ENCODE data around the gene SLC35B2.
"Not testable (repeated sequence)": the region's sequence is repeated elsewhere in the genome, so short reads cannot be mapped to it uniquely, and the experiment has no call there.

Gene SLC35B2

DNA sequence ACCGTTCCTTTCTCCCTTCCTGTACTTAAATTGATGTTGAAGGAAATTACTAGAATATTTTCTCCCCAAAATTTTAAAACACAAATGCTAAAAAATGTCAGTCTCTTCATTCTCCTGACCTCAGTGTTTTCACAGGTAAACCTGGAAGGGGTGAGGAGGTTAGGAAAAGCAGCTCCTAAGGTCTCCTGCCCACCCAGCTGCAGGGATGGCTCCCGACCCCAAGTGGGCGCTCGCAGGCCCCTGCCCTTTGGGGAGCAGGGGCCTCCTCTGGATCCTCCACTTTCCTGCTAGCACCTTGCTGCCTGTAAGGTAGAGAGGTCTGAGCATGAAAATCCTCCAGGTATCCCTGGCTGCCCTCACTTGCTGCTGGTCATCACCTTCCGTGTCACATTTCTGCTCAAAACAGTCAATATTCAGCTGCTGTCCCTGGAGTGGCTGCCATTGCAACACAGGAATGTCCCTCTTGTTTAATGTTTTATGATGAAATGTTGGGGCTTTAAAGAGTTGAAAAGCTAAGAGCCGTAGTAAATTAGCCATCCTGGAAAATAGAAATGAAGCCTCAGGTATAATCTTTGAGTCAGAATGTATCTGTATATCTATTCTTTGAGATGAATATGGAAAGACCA, 21.3 kb downstream of the SLC35B2 start:
- no peak for DNase-seq (ENCODE audit: low read depth in 2 of 2)

DNA sequence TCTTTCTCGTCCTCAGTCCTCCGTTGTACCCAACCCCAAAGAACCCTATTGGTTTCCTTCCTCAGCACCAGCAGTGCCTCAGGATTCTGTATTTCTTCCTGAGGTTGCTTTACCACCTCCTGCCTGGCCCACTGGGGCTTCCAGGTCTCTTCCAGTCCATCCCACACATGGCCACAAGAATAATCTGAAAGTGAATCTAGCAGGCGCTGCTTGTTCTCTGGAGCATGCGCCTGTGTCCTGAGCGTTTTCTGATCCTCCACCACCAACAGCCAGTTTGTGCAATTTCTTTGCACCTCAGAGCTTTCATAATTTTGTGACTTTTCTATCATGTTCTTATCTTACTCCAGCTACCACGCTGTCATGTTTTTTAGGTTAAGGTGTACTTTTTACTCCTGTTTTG, 22.1 kb downstream of the SLC35B2 start:
- no peak for DNase-seq (ENCODE audit: low read depth in 2 of 2)

DNA sequence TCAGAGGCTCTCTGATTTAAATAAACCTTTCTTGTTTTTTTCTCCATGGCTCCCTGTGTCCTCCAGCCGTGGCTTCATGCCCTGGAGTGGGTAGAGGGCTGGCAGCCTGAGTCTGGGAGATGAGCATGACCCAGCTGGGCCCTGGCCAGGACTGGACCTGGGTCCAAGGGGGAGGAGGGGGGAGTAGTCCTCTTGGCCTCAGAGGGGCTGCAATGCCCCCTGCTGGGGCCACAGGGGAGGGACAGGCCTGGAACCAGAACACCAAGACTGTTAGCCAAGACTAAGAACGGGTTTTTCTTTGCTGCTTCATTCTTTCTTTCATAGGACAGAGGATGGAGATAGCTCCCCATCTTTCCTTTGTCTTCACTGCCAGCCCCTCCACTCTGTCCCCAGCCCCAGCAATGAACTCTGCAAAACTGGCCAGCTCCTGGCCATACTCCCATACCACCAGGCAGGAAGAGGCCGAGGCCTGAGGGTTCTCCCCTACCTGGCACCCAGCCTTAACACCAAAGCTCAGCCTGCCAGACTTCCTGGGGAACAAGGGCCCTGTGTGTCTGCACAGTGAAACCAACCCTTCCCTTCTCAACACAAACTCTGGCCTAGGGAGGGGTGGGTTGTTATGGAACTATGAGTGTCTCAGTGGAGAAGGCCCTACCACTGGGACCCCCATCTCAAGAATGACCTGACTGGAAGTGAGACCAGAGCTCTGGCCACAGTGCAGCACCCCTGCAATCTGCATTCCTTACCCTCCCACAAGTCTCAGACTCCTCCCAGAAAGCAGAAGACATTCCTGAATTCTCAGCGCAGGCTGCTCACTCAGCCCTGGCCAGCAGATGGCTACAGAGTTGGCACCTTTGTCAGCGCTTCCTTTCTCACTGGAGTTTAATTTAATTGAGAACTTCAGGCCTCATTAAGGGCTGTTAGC, 23.0 kb downstream of the SLC35B2 start:
- peak in 1 of 2 experiments; percentile 49 for DNase-seq (ENCODE audit: low read depth in 2 of 2)

DNA sequence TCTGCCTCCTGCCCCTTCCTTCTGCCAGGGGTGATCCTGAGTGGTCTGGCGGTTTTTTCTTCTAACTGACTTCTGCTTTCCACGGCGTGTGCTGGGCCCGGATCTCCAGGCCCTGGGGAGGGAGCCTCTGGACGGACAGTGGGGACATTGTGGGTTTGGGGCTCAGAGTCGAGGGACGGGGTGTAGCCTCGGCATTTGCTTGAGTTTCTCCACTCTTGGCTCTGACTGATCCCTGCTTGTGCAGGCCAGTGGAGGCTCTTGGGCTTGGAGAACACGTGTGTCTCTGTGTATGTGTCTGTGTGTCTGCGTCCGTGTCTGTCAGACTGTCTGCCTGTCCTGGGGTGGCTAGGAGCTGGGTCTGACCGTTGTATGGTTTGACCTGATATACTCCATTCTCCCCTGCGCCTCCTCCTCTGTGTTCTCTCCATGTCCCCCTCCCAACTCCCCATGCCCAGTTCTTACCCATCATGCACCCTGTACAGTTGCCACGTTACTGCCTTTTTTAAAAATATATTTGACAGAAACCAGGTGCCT, 23.7 kb downstream of the SLC35B2 start:
- DNase-seq (ENCODE audit: low read depth in 2 of 2): no peak

DNA sequence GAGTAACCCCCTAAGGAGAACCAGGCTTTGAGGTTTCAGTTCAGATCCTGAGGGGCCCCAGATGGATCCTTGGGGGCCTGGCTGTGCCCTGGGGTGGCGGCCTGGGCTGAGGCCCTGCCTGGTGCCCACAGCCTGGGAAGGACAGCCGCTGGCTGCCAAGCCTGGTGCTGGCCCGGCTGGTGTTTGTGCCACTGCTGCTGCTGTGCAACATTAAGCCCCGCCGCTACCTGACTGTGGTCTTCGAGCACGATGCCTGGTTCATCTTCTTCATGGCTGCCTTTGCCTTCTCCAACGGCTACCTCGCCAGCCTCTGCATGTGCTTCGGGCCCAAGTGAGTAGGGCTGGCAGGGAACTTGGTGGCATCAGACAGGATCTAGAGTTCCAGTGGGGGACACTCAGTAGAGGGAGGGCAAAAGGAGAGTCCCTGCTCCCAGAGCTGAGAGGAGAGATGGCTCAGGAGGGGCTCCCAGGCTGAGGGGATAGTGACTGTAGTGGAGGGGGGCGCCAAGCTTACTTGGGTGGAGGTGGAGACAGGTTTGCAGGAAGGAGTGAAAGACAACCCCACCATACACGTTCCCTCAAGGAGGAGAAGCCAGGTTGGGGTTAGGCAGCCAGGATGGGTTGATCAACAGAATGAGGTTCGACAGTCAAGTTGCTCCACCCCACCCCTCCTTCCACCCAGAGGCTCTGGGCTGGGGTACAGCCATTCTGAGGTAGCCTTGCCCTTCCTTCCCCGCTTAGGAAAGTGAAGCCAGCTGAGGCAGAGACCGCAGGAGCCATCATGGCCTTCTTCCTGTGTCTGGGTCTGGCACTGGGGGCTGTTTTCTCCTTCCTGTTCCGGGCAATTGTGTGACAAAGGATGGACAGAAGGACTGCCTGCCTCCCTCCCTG, 24.4 kb downstream of the SLC35B2 start:
- no peak for DNase-seq (ENCODE audit: low read depth in 2 of 2)

DNA sequence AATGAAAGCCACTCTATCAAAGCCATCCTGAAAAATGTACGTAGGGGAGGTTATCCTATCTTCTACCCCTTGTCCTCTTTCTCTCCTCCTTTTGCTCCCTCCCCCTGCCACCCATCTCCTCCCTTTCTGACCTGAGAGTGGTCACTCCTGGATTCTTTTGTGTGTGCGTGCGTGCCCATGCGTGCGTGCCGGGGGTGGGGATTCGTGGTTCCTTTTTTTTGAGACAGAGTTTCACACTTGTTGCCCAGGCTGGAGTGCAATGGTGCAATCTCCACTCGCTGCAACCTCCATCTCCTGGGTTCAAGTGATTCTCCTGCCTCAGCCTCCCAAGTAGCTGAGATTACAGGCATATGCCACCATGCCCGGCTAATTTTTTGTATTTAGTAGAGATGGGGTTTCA, 25.9 kb downstream of the SLC35B2 start:
- DNase-seq (ENCODE audit: low read depth in 2 of 2): not testable (repeated sequence)

DNA sequence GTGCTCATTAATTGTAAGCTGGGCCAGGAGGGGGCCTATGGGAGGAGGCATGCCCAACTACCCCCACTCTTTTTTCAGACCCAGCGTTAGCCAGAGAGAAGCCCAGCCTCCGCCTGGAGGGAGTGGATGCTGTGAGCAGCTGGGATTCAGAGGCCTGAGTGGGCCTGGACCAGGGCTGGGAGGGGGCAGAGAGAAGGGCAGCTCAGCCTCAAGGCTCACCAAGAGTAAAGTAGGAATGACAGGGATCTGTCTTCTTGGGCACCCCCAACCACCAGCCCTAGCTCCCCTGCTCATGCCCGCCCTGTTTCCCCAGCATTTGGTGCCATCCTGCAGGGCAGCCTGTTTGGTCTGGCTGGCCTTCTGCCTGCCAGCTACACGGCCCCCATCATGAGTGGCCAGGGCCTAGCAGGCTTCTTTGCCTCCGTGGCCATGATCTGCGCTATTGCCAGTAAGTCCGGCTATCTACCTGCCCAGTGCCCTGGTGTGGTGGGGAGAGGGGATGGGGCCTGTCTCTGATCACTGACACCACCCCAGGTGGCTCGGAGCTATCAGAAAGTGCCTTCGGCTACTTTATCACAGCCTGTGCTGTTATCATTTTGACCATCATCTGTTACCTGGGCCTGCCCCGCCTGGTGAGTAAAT, 27.2 kb downstream of the SLC35B2 start:
- DNase-seq (ENCODE audit: low read depth in 2 of 2): no peak

DNA sequence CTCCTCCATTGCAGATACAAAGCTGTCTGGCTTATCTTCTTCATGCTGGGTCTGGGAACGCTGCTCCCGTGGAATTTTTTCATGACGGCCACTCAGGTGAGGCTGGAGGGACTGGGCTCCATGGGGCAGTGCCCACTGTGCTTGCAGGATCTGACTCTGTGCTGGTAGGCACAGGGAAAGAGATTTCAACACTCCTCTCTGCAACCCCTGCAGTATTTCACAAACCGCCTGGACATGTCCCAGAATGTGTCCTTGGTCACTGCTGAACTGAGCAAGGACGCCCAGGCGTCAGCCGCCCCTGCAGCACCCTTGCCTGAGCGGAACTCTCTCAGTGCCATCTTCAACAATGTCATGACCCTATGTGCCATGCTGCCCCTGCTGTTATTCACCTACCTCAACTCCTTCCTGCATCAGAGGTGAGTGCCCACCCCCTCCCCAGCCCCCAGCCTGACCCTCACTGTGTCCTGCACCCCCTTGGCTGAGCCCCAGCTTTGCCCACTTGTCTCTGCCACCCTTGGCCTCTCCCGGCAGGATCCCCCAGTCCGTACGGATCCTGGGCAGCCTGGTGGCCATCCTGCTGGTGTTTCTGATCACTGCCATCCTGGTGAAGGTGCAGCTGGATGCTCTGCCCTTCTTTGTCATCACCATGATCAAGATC, 27.8 kb downstream of the SLC35B2 start:
- no peak for DNase-seq (ENCODE audit: low read depth in 2 of 2)

DNA sequence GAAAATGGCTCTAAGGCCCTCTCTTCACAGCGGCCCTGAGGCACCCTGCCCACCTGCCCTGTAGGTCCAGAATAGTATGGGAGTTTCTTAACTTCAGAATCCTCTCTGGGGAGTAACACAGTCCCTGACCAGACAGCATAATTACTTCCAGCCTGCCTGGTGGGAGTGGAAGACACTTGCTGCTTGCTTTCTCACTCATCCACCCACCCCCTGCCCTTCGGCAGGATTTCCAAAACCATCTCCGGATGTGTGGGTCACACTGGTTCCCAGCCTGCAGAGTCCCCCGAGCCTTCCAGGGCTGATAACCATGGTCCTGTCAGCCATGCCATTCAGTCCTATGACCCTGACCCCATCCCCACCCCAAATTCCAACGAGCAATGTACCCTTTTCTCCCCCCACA, 28.5 kb downstream of the SLC35B2 start:
- no peak for DNase-seq (ENCODE audit: low read depth in 2 of 2)

DNA sequence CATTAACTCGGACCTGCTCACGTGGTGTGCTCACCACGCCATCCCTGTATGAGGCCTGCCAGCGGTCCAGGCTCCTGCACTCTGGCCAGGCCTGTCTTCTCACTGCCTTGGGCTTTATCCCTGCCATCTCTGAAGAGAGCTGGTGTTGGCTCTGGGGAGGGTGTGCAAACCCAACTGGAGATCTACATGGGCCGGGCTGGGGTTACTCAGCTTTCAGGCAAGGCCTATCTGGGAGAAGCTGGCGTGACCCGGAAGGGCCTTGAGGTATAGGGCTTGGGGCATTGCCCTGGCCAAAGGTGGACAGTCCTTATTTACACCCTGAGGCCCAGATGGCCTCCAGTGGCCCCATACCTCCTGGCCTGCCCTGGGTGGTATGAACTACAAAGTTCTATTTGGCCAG, 28.9 kb downstream of the SLC35B2 start:
- no peak for DNase-seq (ENCODE audit: low read depth in 2 of 2)

DNA sequence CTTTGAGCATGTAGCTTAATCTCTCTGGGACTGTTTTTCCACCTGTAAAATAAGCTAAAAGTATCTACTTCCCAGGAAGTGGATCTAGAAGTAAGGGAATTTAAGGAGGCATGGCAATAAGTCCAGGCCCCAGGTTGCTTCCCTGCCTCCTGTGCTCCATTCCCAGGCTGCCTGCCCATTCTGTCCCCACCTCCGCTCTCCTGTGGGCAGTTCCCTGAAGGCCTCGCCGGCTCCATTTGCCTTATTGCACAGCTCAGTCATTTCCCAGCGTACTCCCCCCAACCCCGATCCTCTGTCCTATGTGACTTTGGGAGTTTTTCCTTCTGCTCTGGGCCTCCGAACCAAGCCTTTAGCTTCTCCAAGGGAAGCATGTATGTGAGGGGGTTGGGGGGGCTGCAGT, 29.3 kb downstream of the SLC35B2 start:
- DNase-seq (ENCODE audit: low read depth in 2 of 2): no peak

DNA sequence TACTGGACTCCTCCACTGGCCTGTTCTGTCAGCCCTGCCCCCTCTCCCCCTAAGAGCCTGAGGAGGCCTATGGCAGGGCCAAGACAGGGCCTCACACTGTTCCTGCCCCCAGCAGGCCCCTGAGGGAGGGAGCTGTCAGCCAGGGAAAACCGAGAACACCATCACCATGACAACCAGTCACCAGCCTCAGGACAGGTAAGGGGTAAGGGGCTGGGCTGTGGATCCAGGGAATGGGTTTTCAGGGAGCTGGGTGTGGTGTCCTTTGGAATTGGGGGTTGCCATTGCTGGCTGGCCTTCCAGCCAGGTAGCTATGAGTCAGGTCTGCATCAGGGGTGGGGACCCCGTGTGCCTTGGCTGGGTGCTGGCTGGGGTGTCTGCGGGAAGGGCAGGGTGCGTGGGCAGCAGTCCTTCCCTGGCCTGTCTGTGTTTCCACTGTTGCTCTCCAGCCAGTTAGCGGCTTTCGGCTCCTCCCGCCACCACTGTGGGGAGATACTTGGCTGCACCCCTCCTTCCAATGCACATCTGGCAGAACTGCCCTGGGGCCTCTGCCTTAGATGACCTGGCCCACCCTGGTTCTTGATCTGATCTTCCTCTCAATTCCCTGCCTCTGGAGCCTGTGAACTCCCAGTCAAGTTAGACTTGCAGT, 30.1 kb downstream of the SLC35B2 start:
- DNase-seq (ENCODE audit: low read depth in 2 of 2): no peak

DNA sequence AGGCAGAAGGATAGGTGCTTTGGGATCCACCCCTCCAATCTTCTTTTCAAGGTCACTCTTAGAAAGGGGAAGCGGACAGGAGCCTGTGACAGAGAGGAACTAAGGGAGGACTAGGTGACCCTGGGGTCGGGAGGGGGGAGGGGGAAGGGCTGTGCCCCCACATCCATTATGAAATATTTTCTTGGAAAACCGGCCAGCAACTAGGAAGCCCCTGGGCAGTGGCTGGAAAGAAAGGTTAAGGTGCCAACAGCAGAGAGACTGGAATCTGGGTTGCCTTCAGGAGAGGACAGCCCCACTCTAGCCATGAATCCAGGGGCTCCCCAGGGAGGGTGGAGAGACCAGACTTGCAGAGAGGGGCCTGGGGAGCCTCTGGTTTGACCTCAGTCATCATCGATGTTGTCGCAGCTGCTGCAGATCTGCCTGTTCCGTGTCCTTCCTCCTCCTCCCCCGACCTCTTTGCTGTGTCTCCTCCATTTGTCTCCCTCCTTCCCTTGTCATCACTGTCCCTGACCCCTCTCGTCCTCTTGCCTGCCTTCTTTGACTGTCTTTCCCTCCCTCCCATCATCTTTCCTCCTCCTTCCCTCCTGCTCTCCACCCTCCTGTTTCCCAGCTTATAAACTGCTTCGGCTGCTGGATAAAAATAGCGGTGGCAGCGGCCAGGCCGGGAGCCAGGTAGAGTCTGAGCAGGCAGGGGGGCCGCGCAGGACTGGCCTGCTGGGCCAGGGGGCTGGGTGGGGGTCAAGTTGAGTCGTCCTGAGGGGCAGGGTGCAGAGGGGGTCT, 30.8 kb downstream of the SLC35B2 start:
- DNase-seq (ENCODE audit: low read depth in 2 of 2): no peak

DNA sequence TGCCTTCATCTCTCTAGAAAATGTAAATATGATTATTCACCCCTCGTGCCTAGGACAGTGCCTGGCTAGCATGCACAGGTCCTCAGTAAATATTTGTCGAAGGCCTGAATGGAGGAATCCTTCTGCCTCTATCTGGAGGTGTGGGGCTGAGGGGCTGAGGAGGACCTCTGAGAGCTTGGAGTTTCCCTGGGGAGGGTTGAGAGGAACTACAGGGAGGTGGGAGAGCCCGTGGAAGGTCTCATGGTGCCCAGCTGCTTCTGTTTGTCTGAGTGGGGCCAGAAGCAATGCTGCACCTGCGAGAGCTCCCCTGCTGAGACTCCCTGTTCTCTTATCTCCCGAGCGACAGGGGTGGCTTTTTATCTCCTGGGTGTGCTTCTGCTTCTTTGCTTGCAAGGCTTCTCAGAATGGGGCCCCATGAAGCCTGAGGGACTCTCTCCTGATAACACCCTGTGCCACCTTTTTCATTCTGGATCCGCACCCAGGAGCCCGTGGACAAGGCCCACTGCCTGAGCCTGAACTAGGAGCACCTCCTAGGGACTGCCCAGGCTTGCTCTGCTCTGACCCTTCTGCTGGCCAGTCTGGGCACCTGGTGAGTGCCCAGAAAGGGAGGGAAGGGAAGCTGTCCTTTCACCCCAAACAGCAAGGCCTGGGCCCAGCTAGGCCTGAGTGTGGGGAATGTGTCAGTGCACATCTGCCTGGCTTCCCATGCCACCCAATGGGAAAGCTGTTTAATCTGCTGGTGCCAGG, 31.6 kb downstream of the SLC35B2 start:
- no peak for DNase-seq (ENCODE audit: low read depth in 2 of 2)

DNA sequence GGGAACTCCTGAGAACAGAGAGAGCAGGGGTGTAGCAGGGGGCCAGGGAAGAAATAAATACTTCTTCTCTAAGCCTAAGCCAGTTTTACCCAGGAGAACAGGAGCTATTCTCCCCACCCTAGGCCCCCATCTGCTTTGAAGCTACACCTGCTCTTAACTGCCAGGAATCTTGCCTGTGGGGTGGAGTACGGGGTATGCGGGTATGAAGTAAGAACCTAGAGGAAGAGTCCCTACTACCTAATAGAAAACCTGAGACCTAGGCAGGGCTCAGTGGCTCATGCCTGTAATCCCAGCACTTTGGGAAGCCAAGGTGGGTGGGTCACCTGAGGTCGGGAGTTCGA, 32.4 kb downstream of the SLC35B2 start:
- no peak for DNase-seq (ENCODE audit: low read depth in 2 of 2)

DNA sequence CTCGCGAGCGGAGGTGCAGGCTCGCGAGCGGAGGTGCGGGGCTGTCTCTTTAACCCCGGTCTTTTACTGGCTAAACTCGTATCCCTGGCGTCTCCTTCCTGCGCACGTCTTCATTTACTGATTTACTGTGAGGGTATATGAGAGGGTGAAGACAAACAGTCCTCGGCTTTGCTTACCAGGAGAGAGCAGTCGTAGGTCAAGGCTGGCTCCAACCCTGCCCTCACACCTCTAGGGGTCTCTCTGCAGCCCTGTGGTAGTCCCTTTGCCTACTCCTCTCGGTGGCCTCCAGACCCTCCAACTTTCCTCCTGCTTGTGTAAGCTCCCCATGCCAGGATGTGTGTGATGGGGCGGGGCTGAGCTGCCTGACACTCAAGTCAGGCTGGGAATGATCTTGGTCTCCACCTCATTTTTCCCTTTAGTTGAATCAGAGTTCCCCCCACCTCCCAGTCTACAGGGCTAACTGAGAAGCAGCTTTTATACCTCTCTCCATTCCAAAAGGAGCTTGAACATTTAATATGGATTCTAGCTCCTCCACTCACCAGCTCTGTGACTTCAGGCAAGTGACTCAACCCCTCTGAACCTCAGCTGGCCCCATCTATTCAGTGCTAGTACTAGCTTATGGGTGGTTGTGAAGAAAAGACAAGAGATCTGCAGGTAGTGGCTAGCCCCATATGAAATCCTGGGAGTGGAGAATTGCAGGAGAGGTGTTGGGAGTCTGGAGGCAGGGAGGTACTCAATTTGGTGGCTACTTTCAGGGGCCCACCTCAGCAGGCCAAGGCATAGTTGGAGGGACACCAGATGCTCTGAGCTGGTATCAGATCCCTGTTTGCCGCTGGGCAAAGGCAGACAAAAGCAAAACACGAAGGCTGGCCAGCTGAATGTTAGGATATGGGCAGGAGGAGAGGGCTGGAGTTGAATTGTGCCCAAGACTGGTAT, 33.0 kb downstream of the SLC35B2 start:
- no peak for DNase-seq (ENCODE audit: low read depth in 2 of 2)

DNA sequence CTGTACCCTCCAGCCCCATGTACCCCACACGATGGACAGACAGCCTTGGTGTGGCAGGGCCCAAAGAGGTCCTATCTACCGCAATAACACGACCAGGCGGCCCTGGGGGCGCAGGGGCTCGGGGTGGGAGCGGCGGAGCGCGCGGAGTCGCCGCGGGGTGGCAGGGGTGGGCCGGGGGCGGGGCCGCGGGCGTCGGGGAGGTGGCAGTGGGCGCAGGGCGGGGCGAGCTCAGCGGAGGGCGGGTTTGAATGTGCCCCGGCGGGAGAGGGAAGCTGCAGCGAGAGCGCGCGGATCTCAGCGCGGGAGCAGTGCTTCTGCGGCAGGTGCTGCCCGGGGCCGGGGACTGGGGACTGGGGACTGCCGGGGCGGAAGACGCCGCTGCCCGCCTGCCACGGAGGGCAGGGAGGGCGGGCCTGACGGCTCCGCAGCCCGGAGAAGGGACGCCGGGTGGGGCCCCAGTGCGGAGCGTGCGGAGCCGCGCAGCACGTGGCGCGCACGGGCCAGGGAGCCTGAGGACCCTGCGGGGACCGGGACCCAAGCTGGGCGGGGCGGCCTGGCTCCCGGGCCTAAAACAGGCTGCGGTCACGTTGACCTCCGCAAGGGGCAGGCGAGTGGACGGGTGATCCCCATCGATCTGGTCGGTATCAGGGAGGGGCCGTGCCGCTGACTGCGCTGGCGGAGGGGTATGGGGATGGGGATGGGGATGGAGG, 33.9 kb downstream of the SLC35B2 start, which contains the start of gene SLC29A1:
Gene SLC29A1, plus strand, starts transcription at position 277 of the 710 bp plus-strand sequence. CDS start 3,719 bp downstream, outside the sequence.
- DNase-seq (ENCODE audit: low read depth in 2 of 2): no peak
